OCI-LY7 (cell line): ENCODE data around the gene CRHR2. TPM values are rescaled to one million over a fixed set of nuclear protein-coding genes. Genes with fewer than 3 reads are reported as not detected.

Source experiments
- BruUV-seq: library from RNA; stranded (reverse); fragments of 400-500 nt; replicated peaks from 2 replicates; lab custom pipeline; 2021; lab: Mats Ljungman, UMichigan
- CTCF ChIA-PET: fragments of 300-600 bp; sonication (Branson Sonifier 250); formaldehyde crosslinking; loops from one replicate; lab custom pipeline; 2022; ENCODE audit warnings: antibody characterized with exemption; ENCODE audit not compliant: unreplicated experiment; lab: Charles Lee
- POLR2A ChIA-PET: fragments of 300-600 bp; sonication (Branson Sonifier 250); formaldehyde crosslinking; loops from one replicate; lab custom pipeline; 2022; ENCODE audit warnings: antibody characterized with exemption; lab: Charles Lee
- DNase-seq: peaks from one replicate; pipeline ENCODE4 v3.0.0-alpha.2; 2015; ENCODE audit warnings: low spot score
- H2AFZ ChIP-seq: fragments of 200-600 bp; sonication (generic), shearing (Covaris generic); 2 replicates; pipeline ENCODE4 v1.6.1; 2014; ENCODE audit warnings: mild to moderate bottlenecking, antibody characterized with exemption, low read length, moderate library complexity
- H3K27ac ChIP-seq: fragments of 200-600 bp; sonication (generic); 2 replicates; pipeline ENCODE4 v1.5.1; 2014; ENCODE audit warnings: mixed run types, low read depth, mild to moderate bottlenecking, moderate library complexity, low read length, inconsistent platforms; ENCODE audit not compliant: poor library complexity, severe bottlenecking
- H3K36me3 ChIP-seq: fragments of 200-600 bp; sonication (generic); 2 replicates; pipeline ENCODE4 v1.6.1; 2014; ENCODE audit warnings: mild to moderate bottlenecking, antibody characterized with exemption, low read length, moderate library complexity, mixed read lengths; ENCODE audit not compliant: insufficient read depth
- H3K4me1 ChIP-seq: fragments of 200-600 bp; sonication (generic); 2 replicates; pipeline ENCODE4 v1.5.1; 2014; ENCODE audit warnings: mild to moderate bottlenecking, low read length; ENCODE audit not compliant: insufficient read depth, poor library complexity, severe bottlenecking
- H3K4me2 ChIP-seq: fragments of 200-600 bp; sonication (generic); 2 replicates; pipeline ENCODE4 v1.6.1; 2014; ENCODE audit warnings: mild to moderate bottlenecking, low read length
- H3K4me3 ChIP-seq: fragments of 200-600 bp; sonication (generic); 2 replicates; pipeline ENCODE4 v1.5.1; 2014; ENCODE audit warnings: mild to moderate bottlenecking, low read depth, low read length; ENCODE audit not compliant: poor library complexity, severe bottlenecking
- H3K79me2 ChIP-seq: fragments of 200-600 bp; sonication (generic); 2 replicates; pipeline ENCODE4 v1.6.1; 2016; ENCODE audit warnings: low read depth, mild to moderate bottlenecking, low read length, moderate library complexity, mixed read lengths; ENCODE audit not compliant: insufficient read depth
- H3K9me2 ChIP-seq: fragments of 200-600 bp; sonication (generic); 2 replicates; pipeline ENCODE4 v1.6.1; 2016; ENCODE audit warnings: mild to moderate bottlenecking, low read length, mixed read lengths; ENCODE audit not compliant: insufficient read depth
- H3K9me3 ChIP-seq: fragments of 200-600 bp; sonication (generic); 2 replicates; pipeline ENCODE4 v1.6.1; 2014; ENCODE audit warnings: mild to moderate bottlenecking, mixed run types, low read length, mixed read lengths
- H4K20me1 ChIP-seq: fragments of 200-600 bp; sonication (generic); 2 replicates; pipeline ENCODE4 v1.6.1; 2014; ENCODE audit warnings: mild to moderate bottlenecking, antibody characterized with exemption, low read length, moderate library complexity, mixed read lengths; ENCODE audit not compliant: insufficient read depth
- CTCF ChIP-seq: fragments of 200-600 bp; sonication (generic); conservative IDR thresholded peaks from 2 replicates; pipeline ENCODE4 v1.5.1; 2014; ENCODE audit warnings: mild to moderate bottlenecking, antibody characterized with exemption, low read length, moderate library complexity, mixed read lengths
- EZH2phosphoT487 ChIP-seq: fragments of 200-600 bp; sonication (generic); IDR thresholded peaks from 2 replicates; pipeline ENCODE4 v1.6.1; 2018; ENCODE audit warnings: low read depth, borderline replicate concordance, mild to moderate bottlenecking, mixed run types, antibody characterized with exemption, low read length, moderate library complexity, mixed read lengths
- intact Hi-C: fragments of 100-400 bp; cut with micrococcal nuclease; formaldehyde crosslinking; loops from one replicate; pipeline ENCODE4 v1.10.0; 2022; ENCODE audit not compliant: unreplicated experiment
- total RNA-seq, 2 experiments: library from RNA; depleted of rRNA in 1 of 2; stranded (reverse); fragments of >200 nt in 1 of 2; shearing (Covaris generic) in 1 of 2; gene quantifications; 2 replicates each; pipeline ENCODE4 v1.2.3, GENCODE V29; 2014 to 2022

Gene CRHR2
- total RNA-seq, 2 experiments from 2014 or later, result not detected

- TF ChIP-seq EZH2phosphoT487 (no peak), CTCF (no peak)
- H4K20me1 ChIP-seq, result no peaks in the 10 kb centered on the region
- H3K36me3 ChIP-seq, result peaks cover 4% of the 10 kb centered on the region; the same call in 1 of the 2 replicates
- H2AFZ ChIP-seq, result no peak overlapping the region
- ChIA-PET POLR2A (interaction anchor here (0.6 to 1.6 kb wide), 5 partner anchors 8 to 453 kb away, joined by 3 to 7 read pairs (median 4); no protein-coding TSS in a partner anchor), CTCF (no interaction called here)
- H3K27ac ChIP-seq, result no peak overlapping the region
- no peak overlapping the region for H3K4me2 ChIP-seq
- DNase-seq, result no peak
- no peaks in the 10 kb centered on the region for H3K9me3 ChIP-seq
- BruUV-seq, result no TSS peak
- intact Hi-C loops, result loop anchor here (1.0 kb wide), 1 partner anchor 22 kb away; no protein-coding TSS in a partner anchor
- no peak overlapping the region for H3K4me3 ChIP-seq
- H3K9me2 ChIP-seq, result no peaks in the 10 kb centered on the region
- H3K4me1 ChIP-seq, result no peaks in the 10 kb centered on the region
- H3K79me2 ChIP-seq, result no peaks in the 10 kb centered on the region
Observed at GRCh38 chr7:30652132-30652531, 30.1 kb downstream of the CRHR2 start.

DNA sequence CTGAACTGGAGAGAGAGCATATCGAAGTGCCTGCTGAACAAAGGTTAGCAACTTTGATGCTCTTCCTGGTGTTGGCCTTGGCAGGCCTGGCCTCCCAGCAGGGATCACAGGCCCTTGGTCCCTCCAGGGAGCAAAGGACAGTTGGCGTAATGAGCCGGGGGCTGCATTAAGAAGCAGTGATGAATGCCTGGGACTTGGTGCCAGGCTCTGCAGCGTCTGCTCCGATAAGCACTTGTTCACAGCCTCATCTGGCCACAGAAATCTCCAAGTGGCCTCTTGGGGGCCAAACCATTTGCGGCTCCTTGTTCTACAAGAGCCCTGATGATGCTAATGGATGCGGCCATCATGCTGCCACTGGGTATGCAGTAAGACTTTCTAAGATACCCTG, 31.8 kb downstream of the CRHR2 start:
- DNase-seq, result no peak
- no peaks in the 10 kb centered on the region for H4K20me1 ChIP-seq
- H3K27ac ChIP-seq, result no peak overlapping the region
- intact Hi-C loops, result no loop called here
- BruUV-seq, result no TSS peak
- no peaks in the 10 kb centered on the region for H3K9me2 ChIP-seq
- TF ChIP-seq EZH2phosphoT487, result no peak
- TF ChIP-seq CTCF, result no peak
- no peaks in the 10 kb centered on the region for H3K9me3 ChIP-seq
- no peak overlapping the region for H3K4me2 ChIP-seq
- H3K79me2 ChIP-seq, result no peaks in the 10 kb centered on the region
- ChIA-PET POLR2A (interaction anchor here (0.6 to 1.6 kb wide), 2 partner anchors 10 to 15 kb away, joined by 4 to 7 read pairs; no protein-coding TSS in a partner anchor), CTCF (interaction anchor here (0.7 kb wide), 1 partner anchor 341 kb away, joined by 3 read pairs; no protein-coding TSS in a partner anchor)
- H3K4me1 ChIP-seq, result no peaks in the 10 kb centered on the region
- H2AFZ ChIP-seq, result no peak overlapping the region
- peaks cover 12% of the 10 kb centered on the region for H3K36me3 ChIP-seq
- no peak overlapping the region for H3K4me3 ChIP-seq

GRCh38 chr7:30649717-30650420, 32.4 kb downstream of the CRHR2 start:
- Histone ChIP-seq H3K27ac (no peak overlapping the region), H3K79me2 (no peaks in the 10 kb centered on the region), H3K36me3 (peaks cover 16% of the 10 kb centered on the region), H3K9me2 (no peaks in the 10 kb centered on the region), H3K4me1 (no peaks in the 10 kb centered on the region), H2AFZ (no peak overlapping the region), H4K20me1 (no peaks in the 10 kb centered on the region), H3K9me3 (no peaks in the 10 kb centered on the region), H3K4me3 (no peak overlapping the region), H3K4me2 (no peak overlapping the region)
- ChIA-PET POLR2A (interaction anchor here (0.6 kb wide), 1 partner anchor 15 kb away, joined by 4 read pairs; no protein-coding TSS in a partner anchor), CTCF (interaction anchor here (0.7 kb wide), 1 partner anchor 340 kb away, joined by 3 read pairs; no protein-coding TSS in a partner anchor)
- TF ChIP-seq CTCF, result no peak
- no peak for TF ChIP-seq EZH2phosphoT487
- intact Hi-C loops, result no loop called here
- no peak for DNase-seq
- no TSS peak for BruUV-seq
